ENCODE measurements around the gene PRKACG.

The PRKACG gene

GRCh38 chr9:68980341-68980914 is 33.5 kb downstream of the PRKACG start:
- no peak for DNase-seq

GRCh38 chr9:68979538-68980314 is 34.2 kb downstream of the PRKACG start:
- no peak for DNase-seq

GRCh38 chr9:68978501-68978900 is 35.4 kb downstream of the PRKACG start:
- no peak for DNase-seq

GRCh38 chr9:68978066-68978465 is 35.8 kb downstream of the PRKACG start:
- no peak for DNase-seq

GRCh38 chr9:68975365-68976043 is 38.4 kb downstream of the PRKACG start:
- DNase-seq: no peak

GRCh38 chr9:68974901-68975300 is 39.0 kb downstream of the PRKACG start:
- DNase-seq: no peak

- DNase-seq: no peak
Measured at GRCh38 chr9:68974431-68974830, 39.5 kb downstream of the PRKACG start.

GRCh38 chr9:68973619-68974018 is 40.3 kb downstream of the PRKACG start:
- no peak for DNase-seq

- DNase-seq: no peak
Measured at GRCh38 chr9:68970151-68970550, 43.8 kb downstream of the PRKACG start.

- no peak for DNase-seq
Measured at GRCh38 chr9:68969538-68969937, 44.4 kb downstream of the PRKACG start.

- DNase-seq: no peak
Measured at GRCh38 chr9:68967800-68968199, 46.1 kb downstream of the PRKACG start.

- DNase-seq: no peak
Measured at GRCh38 chr9:68966496-68966944, 47.4 kb downstream of the PRKACG start.

- no peak for DNase-seq
Measured at GRCh38 chr9:68964765-68965164, 49.1 kb downstream of the PRKACG start.

GRCh38 chr9:68964102-68964541 is 49.8 kb downstream of the PRKACG start:
- no peak for DNase-seq

GRCh38 chr9:68963416-68963815 is 50.5 kb downstream of the PRKACG start:
- DNase-seq: no peak
